HG02610 (cell line): Measurements from ENCODE around the gene BCOR.

Experiments used
- ATAC-seq: cut with Tn5 transposase; IDR thresholded peaks from one replicate; pipeline ENCODE4 v1.9.1; 2021; ENCODE audit warnings: mild to moderate bottlenecking, moderate library complexity; ENCODE audit not compliant: unreplicated experiment

BCOR gene

GRCh38 chrX:40068048-40068447 is 29.7 kb downstream of the BCOR start:
- ATAC-seq, result no peak

DNA sequence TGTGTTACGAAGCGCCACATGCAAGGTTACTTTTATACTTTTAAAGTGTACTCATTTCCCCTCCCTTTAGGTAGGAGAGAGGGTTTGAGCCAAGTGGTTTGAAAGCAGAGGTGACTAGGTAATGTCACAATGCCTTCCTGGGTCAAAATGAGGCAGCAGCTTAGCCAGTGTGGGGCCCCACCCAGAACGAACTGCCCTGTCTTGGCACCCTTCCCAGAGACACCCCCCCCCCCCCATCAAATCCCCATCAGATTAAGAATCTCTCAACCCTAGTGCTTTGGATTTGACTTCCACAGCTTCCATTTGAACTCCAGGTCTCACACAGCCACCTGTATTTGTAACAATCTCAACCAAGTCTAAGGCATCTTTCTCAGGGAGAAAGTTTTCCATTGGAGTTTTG is 31.1 kb downstream of the BCOR start:
- ATAC-seq, result no peak

DNA sequence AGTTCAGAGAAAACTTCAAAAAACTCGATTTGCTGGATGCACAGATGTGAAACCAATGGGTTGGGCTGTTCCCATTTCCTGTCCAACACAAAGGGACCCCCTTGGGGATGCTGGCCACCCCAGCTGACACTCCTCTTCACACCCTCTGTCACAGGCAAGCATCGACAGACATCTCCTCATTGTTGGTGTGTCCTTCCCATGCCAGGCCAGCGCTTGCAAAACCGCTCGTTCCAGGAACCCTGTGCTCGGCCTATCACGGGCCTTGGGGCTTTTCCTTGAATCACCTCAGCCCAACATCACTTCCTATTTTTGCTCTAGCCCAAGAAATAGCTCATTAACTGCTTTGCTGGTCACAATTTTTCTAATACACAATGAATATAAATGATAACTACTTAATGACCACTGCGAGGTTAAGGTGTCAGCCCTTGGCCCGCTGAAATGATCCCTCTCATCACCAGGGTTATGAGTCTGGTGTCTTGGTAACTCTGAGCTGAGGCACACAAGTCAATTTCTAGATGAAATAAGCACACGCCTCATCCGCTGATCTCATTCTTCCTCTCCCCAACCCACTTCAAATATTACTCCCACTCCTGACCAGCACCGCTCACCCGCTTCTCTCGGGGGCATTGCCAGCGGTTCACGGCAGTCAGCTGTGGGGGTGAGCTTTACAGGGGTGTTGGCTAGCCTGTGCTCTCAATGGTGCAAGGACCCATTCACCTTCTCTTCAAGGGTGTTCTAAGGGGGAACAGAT is 32.3 kb downstream of the BCOR start:
- ATAC-seq, result no peak

GRCh38 chrX:40064055-40064597 is 33.6 kb downstream of the BCOR start:
- no peak for ATAC-seq

- no peak for ATAC-seq
Observed at GRCh38 chrX:40063555-40063954, 34.2 kb downstream of the BCOR start.

GRCh38 chrX:40062525-40063155 is 35.1 kb downstream of the BCOR start:
- ATAC-seq, result no peak

DNA sequence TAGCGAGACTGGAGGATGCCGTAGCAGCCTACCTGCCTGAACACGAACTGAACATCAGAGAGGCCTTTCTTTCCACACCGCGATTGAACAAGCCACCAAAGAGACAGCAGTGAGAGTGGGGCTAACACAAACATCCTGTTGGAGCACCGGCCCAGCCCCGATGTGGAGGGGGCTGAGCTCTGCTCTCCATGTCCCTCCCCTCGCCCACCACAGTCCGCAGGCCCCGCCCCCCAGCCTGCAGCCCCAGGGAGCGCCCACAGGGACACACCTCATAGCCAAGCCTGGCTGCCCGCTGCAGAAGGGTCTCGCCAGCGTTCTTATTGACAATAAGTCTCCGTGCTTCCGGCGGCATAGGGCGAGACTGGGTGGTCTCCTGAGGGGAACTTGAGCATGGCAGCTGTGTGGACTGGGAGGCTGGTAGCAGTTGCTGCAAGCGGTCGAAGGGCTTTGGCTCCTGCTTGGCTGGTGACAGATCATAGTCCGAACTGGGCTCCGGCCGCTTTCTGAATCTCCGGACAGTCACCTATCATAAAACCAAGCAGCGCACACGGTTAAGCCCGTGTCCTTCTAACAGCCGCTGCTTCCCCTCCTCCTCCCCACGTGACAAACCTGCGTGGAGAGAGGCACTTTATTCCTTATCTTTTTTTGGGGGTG is 35.8 kb downstream of the BCOR start:
- no peak for ATAC-seq

GRCh38 chrX:40061005-40061404 is 36.8 kb downstream of the BCOR start:
- no peak for ATAC-seq

GRCh38 chrX:40060356-40060845 is 37.4 kb downstream of the BCOR start:
- no peak for ATAC-seq

DNA sequence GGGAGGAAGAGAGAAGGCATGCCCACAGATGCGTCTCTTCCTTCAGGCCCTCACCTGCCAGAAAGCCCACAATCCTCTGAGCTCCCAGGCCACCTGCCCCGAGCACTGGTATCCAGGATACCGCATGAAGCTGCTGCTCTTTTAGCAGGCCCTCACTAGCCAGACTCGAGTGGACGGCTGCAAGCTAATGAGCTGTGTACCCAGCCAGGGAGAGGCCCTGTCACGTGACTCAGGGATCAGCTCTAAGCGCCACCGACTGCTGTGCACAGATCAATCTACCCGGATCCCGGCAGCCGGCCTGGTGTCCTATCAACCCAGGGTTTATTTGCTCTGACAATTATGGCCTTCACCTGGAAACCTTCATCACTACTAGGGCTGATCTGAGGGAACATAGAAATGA is 39.0 kb downstream of the BCOR start:
- ATAC-seq, result no peak

- ATAC-seq, result no peak
Observed at GRCh38 chrX:40057405-40057804, 40.4 kb downstream of the BCOR start.

GRCh38 chrX:40056420-40056819 is 41.3 kb downstream of the BCOR start:
- no peak for ATAC-seq

- no peak for ATAC-seq
Observed at GRCh38 chrX:40055495-40055894, 42.3 kb downstream of the BCOR start.

DNA sequence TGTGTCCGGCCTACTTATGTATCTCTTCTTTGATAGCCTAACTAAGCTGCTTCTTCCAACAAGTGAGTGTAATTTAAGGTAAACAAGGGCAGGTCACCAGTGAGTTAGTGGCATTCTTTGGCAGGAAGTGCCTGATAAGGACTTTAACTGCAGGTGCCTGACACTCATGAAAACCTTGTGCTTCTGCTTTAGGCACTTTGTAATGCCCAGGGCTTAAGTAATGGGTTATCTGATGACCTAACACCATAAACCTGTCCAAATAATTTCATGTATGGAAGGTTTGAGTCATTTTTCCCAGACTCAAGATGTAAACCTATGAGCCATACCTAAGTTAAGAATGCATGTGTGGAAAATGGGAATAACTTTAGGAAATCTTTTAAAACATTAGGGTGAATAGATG is 43.0 kb downstream of the BCOR start:
- no peak for ATAC-seq

DNA sequence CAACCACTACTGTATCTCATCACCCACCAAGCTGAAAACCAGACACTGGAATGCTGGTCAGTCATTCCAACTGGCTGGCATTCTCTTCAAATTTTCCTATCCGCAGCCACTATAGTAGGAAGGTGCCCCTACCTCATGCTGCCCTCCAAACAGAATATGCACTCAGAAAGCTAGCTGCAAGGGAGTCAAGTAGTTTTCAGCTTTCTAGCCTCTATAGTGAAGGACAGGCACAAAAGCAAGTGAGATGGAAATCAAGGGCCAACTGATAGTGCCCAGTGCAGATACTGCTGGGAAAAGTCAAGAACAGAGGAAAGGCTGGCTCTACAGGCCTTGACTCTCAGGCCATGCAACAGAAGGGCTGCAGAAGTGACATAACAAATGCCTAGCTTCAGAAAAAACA is 47.2 kb downstream of the BCOR start:
- ATAC-seq, result no peak

DNA sequence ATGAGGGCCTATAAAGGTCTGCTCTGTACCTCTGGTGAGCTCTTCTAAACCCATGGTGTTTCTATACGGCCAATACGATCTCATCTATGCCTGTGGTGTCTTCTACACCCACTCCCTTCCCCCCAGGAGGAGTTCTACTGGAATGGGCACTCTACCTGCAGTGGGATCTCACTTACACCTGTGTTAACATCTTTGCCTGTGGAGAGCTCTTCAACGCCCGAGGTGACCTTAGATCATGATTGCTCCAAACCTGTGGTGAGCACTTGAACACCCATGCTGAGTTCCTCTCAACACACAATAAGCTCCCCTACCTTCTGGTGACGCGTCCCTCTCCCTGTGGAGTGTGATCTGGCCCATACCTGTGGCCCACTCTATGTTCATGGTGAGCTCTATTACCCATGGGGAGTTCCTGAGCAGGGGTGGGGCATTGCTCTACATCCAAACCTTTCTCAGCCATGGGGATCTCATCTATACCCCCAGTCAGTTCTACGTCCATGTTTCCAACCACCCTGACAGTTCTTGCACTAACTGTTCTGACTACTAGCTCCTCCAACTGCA is 48.6 kb downstream of the BCOR start:
- ATAC-seq, result no peak

GRCh38 chrX:40047485-40047884 is 50.3 kb downstream of the BCOR start:
- ATAC-seq, result no peak

DNA sequence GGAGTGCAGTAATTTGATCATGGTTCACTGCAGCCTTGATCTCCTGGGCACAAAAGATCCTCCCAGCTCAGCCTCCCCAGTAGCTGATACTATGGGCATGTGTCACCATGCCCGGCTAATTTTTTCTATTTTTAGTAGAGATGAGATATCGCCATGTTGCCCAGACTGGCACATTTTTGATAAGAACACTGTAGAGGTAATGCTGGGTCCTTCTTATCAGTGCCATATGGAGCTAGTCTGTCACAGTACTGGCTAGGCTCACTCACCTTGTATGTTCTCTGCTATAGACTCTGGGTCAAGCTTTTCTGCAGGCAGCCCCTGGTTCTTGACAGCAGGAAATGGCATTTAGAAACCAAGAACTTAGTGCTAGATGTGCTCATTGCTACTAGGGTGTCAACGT is 53.9 kb downstream of the BCOR start:
- no peak for ATAC-seq

DNA sequence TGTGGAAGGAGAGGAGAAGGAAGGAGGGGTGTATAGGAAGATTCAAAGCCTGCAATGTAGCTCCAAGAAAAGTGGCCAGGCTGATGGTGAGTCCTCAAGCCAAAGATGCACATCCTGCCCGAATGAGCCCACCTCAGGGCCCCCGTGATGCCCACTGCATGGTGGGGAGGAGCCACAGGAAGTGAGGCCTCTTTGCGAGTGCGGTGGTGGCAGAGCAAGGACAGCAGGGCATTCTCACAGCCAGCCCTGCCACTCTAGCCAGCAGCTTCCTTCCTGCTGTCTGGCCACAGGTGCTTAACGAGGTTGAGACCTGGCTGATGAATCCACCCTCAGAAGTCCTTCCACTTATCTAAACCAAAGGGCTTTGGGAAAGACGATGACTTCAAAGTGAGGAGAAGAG is 55.8 kb downstream of the BCOR start:
- no peak for ATAC-seq

DNA sequence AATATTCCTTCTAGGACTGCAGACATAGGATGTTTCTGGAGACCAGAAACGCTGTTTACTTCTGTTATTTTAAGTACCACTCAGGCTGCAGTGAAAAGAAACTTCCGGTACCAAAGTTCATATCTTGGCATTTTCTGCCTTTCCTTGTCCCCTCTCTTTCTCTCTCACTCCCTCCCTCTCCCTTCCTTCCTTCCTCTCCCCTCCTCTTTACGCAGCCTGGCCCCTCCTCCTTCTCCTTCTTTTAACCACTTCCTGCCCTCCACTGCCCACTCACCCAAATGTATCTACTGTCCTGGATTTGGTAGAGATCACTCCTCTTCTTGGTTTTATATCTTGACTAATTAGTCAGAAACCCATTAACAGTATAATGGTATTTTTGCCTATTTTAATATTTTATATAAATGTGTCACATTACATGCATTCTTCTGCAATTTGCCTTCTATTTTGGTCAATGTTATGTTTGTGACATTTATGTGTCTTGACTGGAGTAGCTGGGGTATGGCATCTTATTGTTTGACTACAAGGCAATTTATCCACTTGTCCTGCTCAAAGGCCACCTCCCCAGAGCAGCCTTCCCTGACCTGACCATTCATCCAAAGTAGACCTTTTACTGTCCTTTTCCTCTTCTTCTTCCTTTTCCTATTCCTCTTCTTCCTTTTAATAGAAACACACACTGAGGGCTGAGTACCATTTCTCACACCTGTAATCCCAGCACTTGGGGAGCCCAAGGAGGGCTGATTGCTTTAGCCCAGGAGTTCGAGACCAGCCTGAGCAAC is 56.9 kb downstream of the BCOR start:
- no peak for ATAC-seq

DNA sequence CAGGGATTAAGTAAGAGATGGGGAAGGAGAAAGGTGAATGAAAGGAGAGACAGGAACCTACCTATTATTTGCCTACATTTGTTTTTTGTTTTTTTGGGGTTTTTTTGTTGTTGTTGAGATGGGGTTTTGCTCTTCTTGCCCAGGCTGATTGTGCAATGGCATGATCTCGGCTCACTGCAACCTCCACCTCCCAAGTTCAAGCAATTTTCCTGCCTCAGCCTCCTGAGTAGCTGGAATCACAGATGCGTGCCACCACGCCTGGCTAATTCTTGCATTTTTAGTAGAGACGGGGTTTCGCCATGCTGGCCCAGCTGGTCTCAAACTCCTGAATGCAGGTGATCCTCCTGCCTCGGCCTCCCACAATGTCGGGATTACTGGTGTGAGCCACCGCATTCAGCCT is 57.9 kb downstream of the BCOR start:
- ATAC-seq, result no peak
